ENCODE results near the gene SLC16A8. TPM values are rescaled to one million over a fixed set of nuclear protein-coding genes. Genes with fewer than 3 reads are reported as not detected.

Gene SLC16A8
- total and polyA plus RNA-seq, 2 donors = 0.16 to 0.52 TPM

DNA sequence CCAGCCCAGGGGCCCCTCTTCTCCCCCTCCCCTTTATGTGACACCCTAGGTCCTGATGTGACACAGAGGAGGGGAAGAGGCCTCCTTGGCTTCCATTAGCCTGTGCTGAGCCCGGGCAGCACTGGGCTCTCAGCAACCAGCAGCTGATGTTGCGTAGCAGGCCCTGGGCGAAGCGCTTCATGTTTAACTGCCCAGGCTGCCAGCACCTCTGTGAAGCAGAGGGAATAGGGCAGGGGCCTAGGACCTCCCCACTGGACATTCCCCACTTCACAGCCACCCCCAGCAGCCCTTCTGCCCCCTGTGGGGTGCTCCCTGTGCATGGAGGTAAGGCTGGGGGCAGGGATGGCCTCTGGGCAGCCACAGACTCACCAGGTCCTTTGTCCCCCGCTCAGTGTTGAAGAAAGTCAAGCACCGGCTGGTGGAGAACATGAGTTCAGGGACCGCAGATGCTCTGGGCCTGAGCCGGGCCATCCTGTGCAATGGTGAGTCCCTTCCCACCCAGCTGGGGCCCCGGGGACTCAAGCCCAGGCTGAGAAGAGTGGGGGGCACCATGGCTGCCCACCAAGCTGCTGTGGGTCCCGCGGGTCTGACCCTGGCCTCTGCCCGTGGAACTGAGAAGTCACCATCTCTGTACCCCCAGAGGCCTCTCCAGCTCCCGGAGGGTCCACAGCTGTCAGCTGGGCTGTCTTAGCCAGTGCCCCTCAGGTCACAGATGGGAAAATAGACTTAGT, 15.2 kb downstream of the SLC16A8 start:
- H3K4me1 ChIP-seq (ENCODE audit: insufficient read depth) = no peaks in the 10 kb centered on the region
- 76% methylated on average over 13 of the region's 13 CpGs for WGBS
- H3K27ac ChIP-seq (ENCODE audit: low read depth) = no peak overlapping the region
- H3K36me3 ChIP-seq (ENCODE audit: insufficient read depth) = peaks cover 6% of the 10 kb centered on the region
- no peak for DNase-seq (ENCODE audit: extremely low spot score)
- H3K4me3 ChIP-seq (ENCODE audit: low read depth, low read length) = no peak overlapping the region

DNA sequence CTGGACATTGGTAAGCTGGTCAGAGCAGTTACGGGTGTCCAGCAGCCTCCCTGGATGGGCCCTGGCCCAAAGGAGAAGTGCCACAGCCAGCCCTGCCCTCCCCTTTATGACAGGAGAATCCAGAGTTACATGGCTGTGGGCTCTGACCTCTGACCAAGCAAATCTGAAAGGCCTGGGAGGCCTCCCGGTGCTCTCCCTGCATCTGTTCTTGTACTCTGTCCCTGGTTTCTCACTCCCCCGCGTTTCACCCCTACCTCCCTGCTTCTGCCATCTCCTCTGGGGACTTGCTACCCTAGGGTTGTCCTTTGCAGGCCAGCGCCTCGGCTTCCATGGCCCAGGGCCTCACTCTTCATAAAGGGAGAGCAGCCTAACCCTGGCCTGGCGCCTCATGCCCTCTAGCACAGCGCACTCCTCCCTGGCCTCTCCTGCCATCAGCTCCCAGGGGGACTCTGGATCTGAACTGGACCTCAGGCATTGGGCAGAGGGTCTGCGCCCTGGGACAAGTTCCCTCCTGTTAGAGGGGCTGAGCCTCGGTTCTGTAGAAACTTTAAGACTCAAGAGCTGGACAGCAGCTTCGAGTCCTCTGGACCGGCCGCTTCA, 16.1 kb downstream of the SLC16A8 start:
- H3K27ac ChIP-seq (ENCODE audit: low read depth) = no peak overlapping the region
- H3K4me3 ChIP-seq (ENCODE audit: low read depth, low read length) = no peak overlapping the region
- H3K36me3 ChIP-seq (ENCODE audit: insufficient read depth) = peaks cover 6% of the 10 kb centered on the region
- 89% methylated on average over 13 of the region's 13 CpGs for WGBS
- H3K4me1 ChIP-seq (ENCODE audit: insufficient read depth) = no peaks in the 10 kb centered on the region
- no peak for DNase-seq (ENCODE audit: extremely low spot score)

DNA sequence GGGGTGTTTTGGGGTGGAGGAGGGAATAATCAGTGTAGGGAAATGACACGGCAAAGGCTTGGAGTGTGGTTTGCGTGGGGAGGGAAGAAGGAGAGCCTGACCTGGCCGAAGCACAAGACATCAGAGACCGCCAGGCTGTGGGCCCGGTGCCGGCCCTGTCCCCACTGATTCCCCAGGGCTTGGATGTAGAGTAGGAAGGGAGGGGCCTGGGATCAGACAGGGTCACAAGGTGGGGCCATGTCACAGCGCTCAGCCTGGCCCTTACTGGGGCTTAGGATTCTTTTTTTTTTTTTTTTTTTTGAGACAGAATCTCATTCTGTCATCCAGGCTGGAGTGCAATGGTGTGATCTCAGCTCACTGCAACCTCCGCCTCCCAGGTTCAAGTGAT, 17.0 kb downstream of the SLC16A8 start:
- Histone ChIP-seq H3K4me3 (ENCODE audit: low read depth, low read length) (no peak overlapping the region), H3K4me1 (ENCODE audit: insufficient read depth) (no peaks in the 10 kb centered on the region), H3K36me3 (ENCODE audit: insufficient read depth) (peaks cover 4% of the 10 kb centered on the region), H3K27ac (ENCODE audit: low read depth) (no peak overlapping the region)
- WGBS = 85% methylated on average over 8 of the region's 8 CpGs
- no peak for DNase-seq (ENCODE audit: extremely low spot score)

DNA sequence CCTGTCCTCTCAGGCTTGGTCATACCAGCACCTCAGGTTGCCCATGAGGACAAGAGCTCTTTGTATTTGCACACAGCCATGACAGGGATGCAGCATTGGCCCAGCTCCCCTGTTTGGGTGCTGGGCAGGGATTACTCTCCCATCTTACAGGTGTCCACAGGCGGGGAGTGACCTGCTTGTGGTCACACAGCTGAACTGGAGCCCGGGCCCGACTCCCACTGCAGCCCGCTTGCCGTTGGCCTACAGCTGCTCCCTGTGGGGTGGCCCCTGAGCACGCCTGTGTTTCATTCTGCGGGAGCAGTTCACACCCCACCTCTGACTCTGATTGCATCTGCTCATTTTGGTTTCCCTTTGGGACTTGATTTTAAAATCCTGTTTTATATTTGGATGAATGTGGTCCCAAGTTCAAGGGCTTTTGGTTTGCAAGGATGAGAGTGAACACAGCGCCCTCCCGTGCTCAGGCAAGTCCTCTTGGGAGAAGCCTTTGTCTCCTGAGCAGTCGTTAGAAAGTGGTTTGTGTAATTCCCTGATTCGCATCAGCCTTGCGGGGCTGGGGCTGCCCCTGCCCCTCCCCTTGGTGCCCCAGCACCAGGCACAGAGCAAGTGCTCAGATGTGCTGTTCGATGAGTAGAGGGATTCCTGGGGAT, 17.5 kb downstream of the SLC16A8 start:
- H3K36me3 ChIP-seq (ENCODE audit: insufficient read depth) = peaks cover 3% of the 10 kb centered on the region
- 80% methylated on average over 13 of the region's 13 CpGs for WGBS
- H3K4me3 ChIP-seq (ENCODE audit: low read depth, low read length) = no peak overlapping the region
- DNase-seq (ENCODE audit: extremely low spot score) = no peak
- H3K4me1 ChIP-seq (ENCODE audit: insufficient read depth) = no peaks in the 10 kb centered on the region
- H3K27ac ChIP-seq (ENCODE audit: low read depth) = no peak overlapping the region

DNA sequence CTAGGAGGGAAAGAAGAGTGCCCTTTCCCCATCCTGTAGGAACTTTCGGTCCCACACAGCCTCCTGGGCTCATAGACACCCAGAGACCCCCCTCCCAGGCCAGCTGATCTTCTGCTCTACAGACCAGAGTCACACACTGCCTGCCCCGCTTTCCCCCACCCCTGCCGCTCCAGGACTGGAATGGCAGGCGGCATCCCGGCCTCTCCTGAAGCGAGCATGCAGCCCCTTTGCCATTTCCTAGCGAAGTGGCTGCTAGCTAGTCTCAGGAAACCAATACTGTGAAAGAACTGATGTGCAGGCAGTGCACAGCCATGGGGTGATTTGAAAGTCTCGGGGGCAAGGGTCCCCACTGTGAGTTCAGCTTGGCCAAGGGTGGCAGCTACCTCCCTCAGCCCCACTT, 18.4 kb downstream of the SLC16A8 start:
- DNase-seq (ENCODE audit: extremely low spot score) = no peak
- Histone ChIP-seq H3K4me3 (ENCODE audit: low read depth, low read length) (no peak overlapping the region), H3K4me1 (ENCODE audit: insufficient read depth) (no peaks in the 10 kb centered on the region), H3K27ac (ENCODE audit: low read depth) (no peak overlapping the region), H3K36me3 (ENCODE audit: insufficient read depth) (no peaks in the 10 kb centered on the region)
- WGBS = 95% methylated on average over 8 of the region's 8 CpGs

DNA sequence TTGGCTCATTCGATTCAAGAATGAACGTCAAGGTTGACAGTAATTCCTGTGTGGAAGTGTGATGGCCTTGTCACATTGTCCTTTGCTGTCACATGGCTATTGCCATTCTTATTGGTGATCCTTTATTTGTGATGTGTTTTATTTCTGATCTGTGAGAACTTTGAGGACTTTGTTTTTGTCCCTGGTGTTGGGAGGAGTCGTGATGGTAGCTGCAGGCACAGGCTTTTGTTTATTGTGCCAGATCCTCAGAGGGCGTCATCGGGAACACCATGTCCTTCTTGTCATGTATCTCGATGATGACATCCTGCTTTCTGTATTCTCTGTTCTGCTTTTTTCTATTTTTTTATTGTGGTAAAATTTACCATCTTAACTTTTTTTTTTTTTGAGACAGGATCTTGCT, 21.2 kb downstream of the SLC16A8 start:
- DNase-seq (ENCODE audit: extremely low spot score) = no peak
- Histone ChIP-seq H3K36me3 (ENCODE audit: insufficient read depth) (peaks cover 3% of the 10 kb centered on the region), H3K27ac (ENCODE audit: low read depth) (no peak overlapping the region), H3K4me1 (ENCODE audit: insufficient read depth) (no peaks in the 10 kb centered on the region), H3K4me3 (ENCODE audit: low read depth, low read length) (no peak overlapping the region)
- 82% methylated on average over 6 of the region's 6 CpGs for WGBS

DNA sequence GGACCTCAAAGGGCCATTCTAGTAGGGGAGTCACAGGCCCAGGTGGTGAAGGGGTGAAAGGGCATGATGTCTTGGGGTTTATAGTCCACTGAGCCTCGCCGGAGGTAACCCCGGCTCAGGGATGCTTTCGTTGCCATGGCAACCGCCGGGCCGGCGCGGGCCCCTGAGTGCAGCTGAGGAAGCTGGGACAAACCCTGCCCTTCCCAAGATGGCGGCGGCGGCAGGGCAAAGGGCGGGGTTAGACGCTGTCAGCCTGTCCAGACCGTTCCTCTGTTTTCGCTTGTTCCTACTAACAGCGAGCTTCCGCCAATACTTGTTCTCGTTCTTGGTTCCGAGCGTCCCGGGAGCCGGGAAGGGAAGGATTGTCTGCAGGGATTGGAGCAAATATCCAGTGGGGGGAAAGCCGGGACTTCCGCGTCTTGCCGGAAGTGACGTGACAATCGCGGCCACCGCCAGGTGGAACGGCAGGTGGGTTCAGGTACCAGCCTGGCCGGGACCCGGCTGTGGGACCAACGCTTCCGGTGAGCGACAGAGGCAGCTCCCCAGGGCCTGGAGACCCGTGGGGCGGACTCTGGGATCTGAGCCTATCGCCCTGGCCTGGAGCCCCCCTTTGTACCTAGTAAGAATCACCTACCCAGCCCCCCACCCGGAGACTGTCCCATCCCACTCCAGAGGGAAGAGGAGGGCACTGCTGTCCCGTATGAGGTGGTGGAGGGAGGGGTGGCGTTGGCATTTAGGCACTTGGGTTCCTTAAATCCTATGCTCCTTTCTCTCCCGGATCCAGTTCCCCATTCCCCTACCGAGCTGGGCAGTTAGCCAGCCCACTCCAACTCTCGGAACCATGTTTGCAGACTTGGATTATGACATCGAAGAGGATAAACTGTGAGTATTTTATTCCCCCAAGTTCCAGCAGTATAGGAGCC, 26.8 kb downstream of the SLC16A8 start, which contains the start of gene PICK1:
PICK1 (plus strand) TSS at position 436 of the 923 bp plus-strand sequence; CDS start at position 842, 406 bp downstream.
- H3K4me1 ChIP-seq (ENCODE audit: insufficient read depth) = no peaks in the 10 kb centered on the region
- peak; percentile 92 for DNase-seq (ENCODE audit: extremely low spot score)
- peak within 1 kb of the TSS; percentile 36 for H3K4me3 ChIP-seq (ENCODE audit: low read depth, low read length)
- 2% methylated on average over 47 of the region's 47 CpGs for WGBS
- peak within 1 kb of the TSS; percentile 63 for H3K27ac ChIP-seq (ENCODE audit: low read depth)
- H3K36me3 ChIP-seq (ENCODE audit: insufficient read depth) = peaks cover 3% of the 10 kb centered on the region

DNA sequence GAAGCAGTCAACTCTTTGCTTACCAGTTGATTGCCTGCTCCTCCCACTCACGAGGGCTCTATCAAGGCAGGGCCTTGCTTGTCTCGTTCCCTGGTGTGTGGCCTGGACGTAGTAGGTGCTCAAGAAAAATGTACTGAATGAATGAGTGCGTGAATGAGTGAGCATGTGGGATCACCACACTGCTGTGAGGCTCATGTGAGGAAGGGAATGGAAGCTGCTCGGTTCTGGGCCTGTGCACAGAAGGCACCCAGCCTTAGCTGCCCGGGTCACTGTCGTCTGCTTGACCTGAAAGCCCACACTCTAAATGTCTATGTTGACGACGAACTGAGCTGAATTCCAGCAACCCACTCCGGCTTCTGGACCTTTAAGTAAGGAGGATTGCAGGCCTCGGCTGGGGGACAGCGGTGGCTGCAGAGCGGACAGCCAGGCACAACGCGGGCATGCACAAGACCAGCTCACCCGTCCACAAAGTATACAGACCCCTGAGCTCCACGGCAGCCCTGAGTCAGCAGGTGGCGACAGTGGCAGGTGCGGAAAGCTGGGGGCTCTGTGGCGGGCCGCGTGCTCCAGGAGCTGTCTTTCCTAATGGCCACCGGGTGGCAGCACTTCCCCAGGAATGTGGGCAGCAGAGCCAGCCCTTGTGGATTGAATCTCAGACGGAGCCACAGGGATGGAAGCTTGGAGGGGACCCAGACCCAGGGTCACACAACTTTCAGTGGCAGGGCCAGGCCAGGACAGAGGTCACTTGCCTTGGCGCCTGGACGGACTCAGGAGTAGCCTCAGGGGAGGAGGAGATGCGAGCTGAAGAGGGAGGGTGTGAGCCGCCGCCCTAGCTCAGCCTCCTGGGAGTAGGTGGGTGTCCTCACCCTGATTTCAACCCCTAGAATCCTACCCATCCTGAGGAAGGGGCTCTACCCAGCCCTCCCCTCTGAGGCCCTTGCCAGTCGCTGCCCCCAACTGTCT, 31.8 kb downstream of the SLC16A8 start:
- 28% methylated on average over 30 of the region's 30 CpGs for WGBS
- Histone ChIP-seq H3K4me3 (ENCODE audit: low read depth, low read length) (no peak overlapping the region), H3K27ac (ENCODE audit: low read depth) (no peak overlapping the region), H3K4me1 (ENCODE audit: insufficient read depth) (no peaks in the 10 kb centered on the region), H3K36me3 (ENCODE audit: insufficient read depth) (no peaks in the 10 kb centered on the region)
- no peak for DNase-seq (ENCODE audit: extremely low spot score)

DNA sequence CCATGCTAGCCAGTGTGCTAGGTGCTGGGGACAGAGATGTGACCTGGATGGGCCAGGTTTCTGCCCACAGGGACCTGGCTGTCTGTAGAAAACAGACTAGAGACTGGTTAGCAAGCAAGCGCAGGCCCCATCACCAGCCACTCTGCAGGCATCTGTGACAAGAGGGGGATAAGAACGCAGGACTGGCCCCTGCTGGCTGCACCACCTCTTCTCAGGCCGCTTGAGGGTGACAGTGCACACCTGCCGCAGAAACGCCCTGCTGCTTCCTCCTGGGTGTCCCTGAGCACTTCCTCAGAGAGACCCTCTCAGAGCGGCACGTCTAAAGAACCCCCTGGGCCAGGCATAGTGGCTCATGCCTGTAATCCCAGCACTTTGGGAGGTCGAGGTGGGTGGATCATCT, 32.7 kb downstream of the SLC16A8 start:
- Histone ChIP-seq H3K27ac (ENCODE audit: low read depth) (no peak overlapping the region), H3K36me3 (ENCODE audit: insufficient read depth) (no peaks in the 10 kb centered on the region), H3K4me1 (ENCODE audit: insufficient read depth) (no peaks in the 10 kb centered on the region), H3K4me3 (ENCODE audit: low read depth, low read length) (no peak overlapping the region)
- no peak for DNase-seq (ENCODE audit: extremely low spot score)
- 85% methylated on average over 8 of the region's 8 CpGs for WGBS

DNA sequence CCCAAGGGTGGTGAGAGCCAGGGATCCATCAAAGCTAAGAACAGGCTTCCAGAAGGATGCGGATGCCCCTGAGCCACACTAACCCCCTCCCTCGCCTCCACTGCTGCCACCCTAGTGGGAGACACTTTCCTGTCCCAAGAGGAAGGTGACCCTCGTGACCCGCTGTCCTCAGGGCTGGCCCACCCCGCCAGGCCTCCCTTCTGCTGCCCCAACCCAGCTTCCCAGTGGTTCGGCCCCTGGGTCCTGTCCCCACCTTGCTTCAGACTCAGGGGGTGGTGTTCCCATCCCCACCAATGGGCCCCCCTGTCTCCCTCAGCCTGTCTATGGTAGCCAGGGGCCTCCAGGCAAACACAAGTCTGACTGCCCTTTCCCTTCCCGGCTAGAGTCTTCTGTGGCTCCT, 33.3 kb downstream of the SLC16A8 start:
- 92% methylated on average over 7 of the region's 7 CpGs for WGBS
- Histone ChIP-seq H3K36me3 (ENCODE audit: insufficient read depth) (no peaks in the 10 kb centered on the region), H3K27ac (ENCODE audit: low read depth) (no peak overlapping the region), H3K4me3 (ENCODE audit: low read depth, low read length) (no peak overlapping the region), H3K4me1 (ENCODE audit: insufficient read depth) (no peaks in the 10 kb centered on the region)
- DNase-seq (ENCODE audit: extremely low spot score) = no peak

DNA sequence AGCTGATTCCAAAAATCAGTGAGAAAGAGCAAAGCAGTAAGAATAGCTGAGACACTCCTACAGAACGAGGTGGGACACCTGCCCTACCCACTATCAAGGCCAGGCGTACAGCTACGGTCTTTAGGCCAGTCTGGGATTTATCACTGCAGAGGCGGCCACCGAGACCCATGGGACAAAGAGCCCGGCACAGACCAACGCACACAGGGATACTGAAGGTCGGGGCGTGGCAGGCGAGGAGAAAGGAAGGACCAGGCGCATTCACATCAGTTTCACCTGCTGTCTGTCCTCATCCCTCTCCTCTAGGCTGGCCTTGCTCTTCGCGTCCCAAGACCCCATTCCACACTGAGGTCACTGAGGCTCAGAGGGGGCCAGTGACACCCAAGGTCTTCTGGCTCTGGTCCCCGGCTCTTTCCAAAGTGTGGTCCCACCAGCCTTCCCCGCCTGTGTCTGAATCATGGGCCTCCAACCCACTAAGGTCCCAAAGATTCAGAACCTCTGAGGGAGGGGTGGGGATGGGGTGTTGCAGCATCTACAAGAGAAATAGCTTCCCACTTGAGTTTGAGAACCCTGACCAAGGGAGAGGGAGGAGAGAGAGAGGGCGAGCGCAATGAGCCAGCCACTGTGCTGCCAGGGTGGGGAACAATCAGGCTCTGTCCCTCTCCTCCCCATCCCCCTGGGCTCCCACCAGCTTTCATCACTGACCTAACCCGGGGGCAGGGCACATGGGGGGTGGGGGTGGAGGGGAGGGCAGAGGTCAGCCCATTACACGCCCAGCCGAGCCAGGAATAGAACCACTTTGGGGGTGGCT, 34.0 kb downstream of the SLC16A8 start:
- Histone ChIP-seq H3K4me3 (ENCODE audit: low read depth, low read length) (no peak overlapping the region), H3K36me3 (ENCODE audit: insufficient read depth) (no peaks in the 10 kb centered on the region), H3K27ac (ENCODE audit: low read depth) (no peak overlapping the region), H3K4me1 (ENCODE audit: insufficient read depth) (no peaks in the 10 kb centered on the region)
- no peak for DNase-seq (ENCODE audit: extremely low spot score)
- 73% methylated on average over 20 of the region's 20 CpGs for WGBS
